Stromal cell of bone marrow (primary cell): ENCODE measurements around the gene BIRC7.

ENCODE experiments used
- DNase-seq: peaks from one replicate; pipeline ENCODE4 v3.0.0-alpha.2; 2012; ENCODE audit warnings: low read depth

Gene BIRC7

GRCh38 chr20:63264519-63264918, 28.8 kb downstream of the BIRC7 start:
- DNase-seq = no peak

GRCh38 chr20:63265891-63266515, 30.3 kb downstream of the BIRC7 start:
- DNase-seq = peak; percentile 30

GRCh38 chr20:63267691-63268090, 32.0 kb downstream of the BIRC7 start:
- DNase-seq = no peak

- DNase-seq = no peak
These were observed 32.6 kb downstream of the BIRC7 start for GRCh38 chr20:63268256-63268655.

GRCh38 chr20:63268671-63269439, 33.1 kb downstream of the BIRC7 start:
- DNase-seq = no peak

- no peak for DNase-seq
These were observed 34.0 kb downstream of the BIRC7 start for GRCh38 chr20:63269724-63270123.

- no peak for DNase-seq
These were observed 35.1 kb downstream of the BIRC7 start for GRCh38 chr20:63270606-63271325.

GRCh38 chr20:63272105-63273058, 36.7 kb downstream of the BIRC7 start, which contains the start of gene ARFGAP1:
Gene ARFGAP1, plus strand, starts transcription at chr20:63272813. Its CDS starts 2,768 bp downstream, at chr20:63275581.
- peak; percentile 74 for DNase-seq

GRCh38 chr20:63273059-63273579, 37.4 kb downstream of the BIRC7 start:
- DNase-seq = no peak

GRCh38 chr20:63273635-63274380, 38.1 kb downstream of the BIRC7 start:
- DNase-seq = peak; percentile 40

GRCh38 chr20:63274381-63275228, 38.9 kb downstream of the BIRC7 start:
- no peak for DNase-seq

- no peak for DNase-seq
These were observed 40.1 kb downstream of the BIRC7 start for GRCh38 chr20:63275825-63276224.

GRCh38 chr20:63276956-63277355, 41.3 kb downstream of the BIRC7 start:
- no peak for DNase-seq

- no peak for DNase-seq
These were observed 42.0 kb downstream of the BIRC7 start for GRCh38 chr20:63277466-63278272.

GRCh38 chr20:63278661-63279060, 43.0 kb downstream of the BIRC7 start:
- no peak for DNase-seq

GRCh38 chr20:63279931-63280330, 44.2 kb downstream of the BIRC7 start:
- DNase-seq = no peak

GRCh38 chr20:63280371-63280770, 44.7 kb downstream of the BIRC7 start:
- DNase-seq = no peak

- DNase-seq = no peak
These were observed 45.3 kb downstream of the BIRC7 start for GRCh38 chr20:63280929-63281545.
